ENCODE measurements around the gene UBE2K. TPM values are rescaled to one million over a fixed set of nuclear protein-coding genes. Genes with fewer than 3 reads are reported as not detected.
"Not testable (repeated sequence)": the region's sequence is repeated elsewhere in the genome, so short reads cannot be mapped to it uniquely, and the experiment has no call there.

UBE2K gene
- total RNA-seq, 4 donors from 2014 or later, result 18.4 to 38.8 (median 26.1) TPM

GRCh38 chr4:39785083-39785482, 87.1 kb downstream of the UBE2K start:
- TF ChIP-seq POLR2A (IDR thresholded peaks at IDR 0.05), result no peak
- TF ChIP-seq CTCF (IDR thresholded peaks at IDR 0.05), result no peak
- H3K9me3 ChIP-seq, result no peaks in the 10 kb centered on the region
- peaks cover 0 to 3% (median 0%) of the 10 kb centered on the region in 3 donors for H3K36me3 ChIP-seq
- no peak overlapping the region for H3K4me3 ChIP-seq
- no peaks in the 10 kb centered on the region for H3K27me3 ChIP-seq
- DNase-seq, result no peak
- no peak overlapping the region for H3K27ac ChIP-seq
- H3K4me1 ChIP-seq, result no peaks in the 10 kb centered on the region

- Histone ChIP-seq H3K27ac (no peak overlapping the region), H3K27me3 (no peaks in the 10 kb centered on the region), H3K4me1 (no peaks in the 10 kb centered on the region), H3K4me3 (no peak overlapping the region), H3K9me3 (no peaks in the 10 kb centered on the region), H3K36me3 (no peaks in the 10 kb centered on the region)
- no peak for DNase-seq
- TF ChIP-seq POLR2A (IDR thresholded peaks at IDR 0.05) (no peak), CTCF (IDR thresholded peaks at IDR 0.05) (no peak)
These were observed 88.9 kb downstream of the UBE2K start for GRCh38 chr4:39786838-39787237.

GRCh38 chr4:39792128-39792527, 94.2 kb downstream of the UBE2K start:
- Histone ChIP-seq H3K9me3 (no peaks in the 10 kb centered on the region), H3K4me3 (no peak overlapping the region), H3K4me1 (no peaks in the 10 kb centered on the region), H3K27ac (no peak overlapping the region), H3K27me3 (no peaks in the 10 kb centered on the region), H3K36me3 (no peaks in the 10 kb centered on the region)
- TF ChIP-seq POLR2A (IDR thresholded peaks at IDR 0.05) (no peak), CTCF (IDR thresholded peaks at IDR 0.05) (no peak)
- no peak for DNase-seq

DNA sequence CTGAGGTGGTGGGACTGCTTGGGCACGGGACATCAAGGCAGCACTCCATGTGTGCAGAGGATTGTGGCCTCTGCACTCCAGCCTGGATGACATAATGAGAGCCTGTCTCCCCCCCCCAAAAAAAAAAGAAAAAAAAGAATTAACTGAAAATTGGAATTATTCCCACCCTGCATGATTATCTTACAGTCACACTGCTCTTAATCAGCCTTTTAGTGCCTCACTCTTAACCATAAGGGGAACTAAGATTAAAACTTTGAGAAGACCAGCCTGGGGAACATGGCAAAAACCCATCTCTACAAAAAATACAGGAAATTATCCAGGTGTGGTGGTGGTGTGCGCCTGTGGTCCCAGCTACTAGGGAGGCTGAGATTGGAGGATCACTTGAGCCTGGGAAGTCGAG, 94.6 kb downstream of the UBE2K start:
- TF ChIP-seq POLR2A (IDR thresholded peaks at IDR 0.05), result no peak
- no peak for TF ChIP-seq CTCF (IDR thresholded peaks at IDR 0.05)
- no peak for DNase-seq
- no peak overlapping the region for H3K27ac ChIP-seq
- H3K36me3 ChIP-seq, result no peaks in the 10 kb centered on the region
- H3K27me3 ChIP-seq, result no peaks in the 10 kb centered on the region
- no peaks in the 10 kb centered on the region for H3K9me3 ChIP-seq
- H3K4me3 ChIP-seq, result no peak overlapping the region
- no peaks in the 10 kb centered on the region for H3K4me1 ChIP-seq

GRCh38 chr4:39792976-39793375, 95.0 kb downstream of the UBE2K start:
- not testable (repeated sequence) for DNase-seq, H3K9me3 ChIP-seq, H3K27me3 ChIP-seq, H3K36me3 ChIP-seq, H3K4me1 ChIP-seq, H3K4me3 ChIP-seq, H3K27ac ChIP-seq

- DNase-seq, result no peak
- Histone ChIP-seq H3K4me1 (no peaks in the 10 kb centered on the region), H3K36me3 (no peaks in the 10 kb centered on the region), H3K27me3 (no peaks in the 10 kb centered on the region), H3K4me3 (no peak overlapping the region), H3K9me3 (no peaks in the 10 kb centered on the region), H3K27ac (no peak overlapping the region)
- no peak for TF ChIP-seq POLR2A (IDR thresholded peaks at IDR 0.05)
- TF ChIP-seq CTCF (IDR thresholded peaks at IDR 0.05), result no peak
These were observed 104.1 kb downstream of the UBE2K start for GRCh38 chr4:39802005-39802404.

Measured in Peyer's patch (tissue), 4 donors.